GM19043 (cell line): Measurements from ENCODE around the gene TMEM259.

ENCODE experiments used
- ATAC-seq: cut with Tn5 transposase; IDR thresholded peaks from one replicate; pipeline ENCODE4 v1.9.1; 2021; ENCODE audit warnings: low read depth; ENCODE audit not compliant: unreplicated experiment

The TMEM259 gene

GRCh38 chr19:1055886-1056620 is 35.1 kb upstream of the TMEM259 start:
- ATAC-seq = no peak

- ATAC-seq = no peak
Measured at GRCh38 chr19:1055028-1055425, 34.1 kb upstream of the TMEM259 start.

GRCh38 chr19:1054102-1055027 is 33.4 kb upstream of the TMEM259 start:
- ATAC-seq = no peak

- ATAC-seq = no peak
Measured at GRCh38 chr19:1053176-1054101, 32.5 kb upstream of the TMEM259 start.

- ATAC-seq = no peak
Measured at GRCh38 chr19:1052349-1052975, 31.5 kb upstream of the TMEM259 start.

GRCh38 chr19:1051791-1052190 is 30.9 kb upstream of the TMEM259 start:
- ATAC-seq = no peak

GRCh38 chr19:1050989-1051788 is 30.3 kb upstream of the TMEM259 start:
- ATAC-seq = no peak

- ATAC-seq = no peak
Measured at GRCh38 chr19:1049800-1050199, 28.9 kb upstream of the TMEM259 start.

GRCh38 chr19:1049106-1049505 is 28.2 kb upstream of the TMEM259 start:
- ATAC-seq = no peak

GRCh38 chr19:1047696-1048147 is 26.8 kb upstream of the TMEM259 start:
- no peak for ATAC-seq

- no peak for ATAC-seq
Measured at GRCh38 chr19:1046836-1047695, 26.1 kb upstream of the TMEM259 start.

- no peak for ATAC-seq
Measured at GRCh38 chr19:1046117-1046626, 25.2 kb upstream of the TMEM259 start.

- ATAC-seq = no peak
Measured at GRCh38 chr19:1045247-1045603, 24.3 kb upstream of the TMEM259 start.

GRCh38 chr19:1042689-1043511 is 22.0 kb upstream of the TMEM259 start:
- ATAC-seq = no peak

- ATAC-seq = no peak
Measured at GRCh38 chr19:1041835-1042685, 21.1 kb upstream of the TMEM259 start.

- ATAC-seq = no peak
Measured at GRCh38 chr19:1041272-1041834, 20.4 kb upstream of the TMEM259 start.
